Measurements from ENCODE around the gene NTMT1. TPM values are rescaled to one million over a fixed set of nuclear protein-coding genes. Genes with fewer than 3 reads are reported as not detected.

NTMT1 gene
- total RNA-seq, 4 donors from 2014 or later: 20.3 to 33.3 (median 31.9) TPM

DNA sequence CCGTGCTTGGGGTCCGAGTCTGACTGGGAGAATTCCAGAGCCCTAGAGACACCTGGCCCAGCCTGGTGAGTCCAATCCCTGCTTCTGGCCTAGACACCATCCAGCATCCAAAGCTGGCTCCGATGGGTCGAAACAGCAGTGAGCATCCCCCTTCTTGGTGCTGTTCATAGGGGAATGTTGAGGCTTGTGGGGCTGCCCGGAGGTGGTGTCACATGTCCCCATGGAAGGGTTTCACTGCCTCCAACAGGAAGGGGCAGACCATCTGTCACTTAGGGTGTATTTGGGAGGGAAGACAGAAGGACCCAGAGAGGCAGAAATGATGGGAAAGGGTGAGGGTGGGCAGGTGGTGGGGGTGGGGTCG is 19.0 kb upstream of the NTMT1 start:
- Histone ChIP-seq H3K27ac (replicated peaks in 1 of 4) (peak overlapping the region; percentile 89 to 95 (median 90)), H3K4me3 (no peak overlapping the region), H3K36me3 (no peaks in the 10 kb centered on the region), H3K9me3 (no peaks in the 10 kb centered on the region), H3K27me3 (no peaks in the 10 kb centered on the region), H3K4me1 (peaks cover 43 to 61% (median 55%) of the 10 kb centered on the region in 4 donors)
- no peak for DNase-seq (ENCODE audit: extremely low spot score)
- intact Hi-C loops (cut with DNase I): loop anchor here (5.0 kb wide), 2 partner anchors 105 to 125 kb away; no protein-coding TSS in a partner anchor
- TF ChIP-seq POLR2A (IDR thresholded peaks at IDR 0.05; ENCODE audit: low read depth) (no peak), POLR2AphosphoS5 (IDR thresholded peaks at IDR 0.05) (no peak), EP300 (IDR thresholded peaks at IDR 0.05) (no peak)
- TF ChIP-seq, protein P1, sequence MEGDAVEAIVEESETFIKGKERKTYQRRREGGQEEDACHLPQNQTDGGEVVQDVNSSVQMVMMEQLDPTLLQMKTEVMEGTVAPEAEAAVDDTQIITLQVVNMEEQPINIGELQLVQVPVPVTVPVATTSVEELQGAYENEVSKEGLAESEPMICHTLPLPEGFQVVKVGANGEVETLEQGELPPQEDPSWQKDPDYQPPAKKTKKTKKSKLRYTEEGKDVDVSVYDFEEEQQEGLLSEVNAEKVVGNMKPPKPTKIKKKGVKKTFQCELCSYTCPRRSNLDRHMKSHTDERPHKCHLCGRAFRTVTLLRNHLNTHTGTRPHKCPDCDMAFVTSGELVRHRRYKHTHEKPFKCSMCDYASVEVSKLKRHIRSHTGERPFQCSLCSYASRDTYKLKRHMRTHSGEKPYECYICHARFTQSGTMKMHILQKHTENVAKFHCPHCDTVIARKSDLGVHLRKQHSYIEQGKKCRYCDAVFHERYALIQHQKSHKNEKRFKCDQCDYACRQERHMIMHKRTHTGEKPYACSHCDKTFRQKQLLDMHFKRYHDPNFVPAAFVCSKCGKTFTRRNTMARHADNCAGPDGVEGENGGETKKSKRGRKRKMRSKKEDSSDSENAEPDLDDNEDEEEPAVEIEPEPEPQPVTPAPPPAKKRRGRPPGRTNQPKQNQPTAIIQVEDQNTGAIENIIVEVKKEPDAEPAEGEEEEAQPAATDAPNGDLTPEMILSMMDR (IDR thresholded peaks at IDR 0.05): no peak
- WGBS: 25% methylated on average over 2 of the region's 6 CpGs

DNA sequence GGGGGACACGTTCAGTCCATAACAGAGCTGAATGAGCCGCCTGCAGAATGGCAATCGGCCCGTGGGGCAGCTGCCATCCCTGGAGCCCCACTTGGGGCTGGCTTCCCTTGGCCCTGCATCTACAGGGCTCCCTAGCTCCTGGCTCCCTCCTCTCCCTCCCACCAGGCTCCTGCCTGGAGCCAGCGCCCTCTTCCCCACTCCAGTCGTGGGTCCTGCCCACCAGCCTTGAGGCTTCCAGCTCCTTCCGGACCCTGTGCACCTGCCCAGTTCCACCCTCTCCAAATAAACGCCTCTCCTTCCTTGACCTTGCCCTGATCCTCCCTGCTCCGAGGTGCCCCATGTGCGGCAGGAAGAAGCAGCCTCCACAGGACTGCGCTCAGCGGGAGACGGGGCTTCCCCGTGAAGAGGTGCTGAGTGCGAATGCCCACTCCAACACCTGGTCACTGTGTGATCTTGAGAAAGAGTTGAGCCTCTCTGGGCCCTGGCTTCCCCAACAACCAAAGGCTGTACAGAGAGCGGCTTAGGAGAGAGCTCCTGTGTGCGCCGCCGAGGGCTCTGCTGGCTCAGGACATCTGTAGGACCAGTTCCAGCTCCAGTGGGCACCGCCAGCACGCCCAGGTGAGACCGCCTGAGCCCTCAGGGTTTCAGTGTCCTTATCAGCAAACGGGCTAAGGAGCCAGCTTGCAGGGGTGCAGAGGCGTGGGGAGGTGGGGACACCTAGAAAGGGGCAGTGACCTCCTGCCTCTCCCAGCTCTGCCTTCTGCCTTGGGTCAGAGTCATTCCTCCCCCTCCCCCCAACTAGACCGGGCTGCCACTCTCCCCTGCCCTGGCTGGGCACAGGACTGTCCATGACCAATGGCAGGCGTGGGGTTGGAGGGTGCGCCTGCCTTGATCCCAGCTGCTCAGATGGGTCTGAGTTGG is 17.1 kb upstream of the NTMT1 start:
- intact Hi-C loops (cut with DNase I): loop anchor here (5.0 kb wide), 2 partner anchors 107 to 127 kb away; no protein-coding TSS in a partner anchor
- Histone ChIP-seq H3K9me3 (no peaks in the 10 kb centered on the region), H3K27me3 (no peaks in the 10 kb centered on the region), H3K36me3 (no peaks in the 10 kb centered on the region), H3K4me3 (no peak overlapping the region), H3K4me1 (peaks cover 43 to 66% (median 53%) of the 10 kb centered on the region in 4 donors), H3K27ac (replicated peaks in 1 of 4) (peak overlapping the region; percentile 89 to 95 (median 90))
- DNase-seq (ENCODE audit: extremely low spot score): no peak
- WGBS: 91% methylated on average over 17 of the region's 27 CpGs
- TF ChIP-seq POLR2A (IDR thresholded peaks at IDR 0.05; ENCODE audit: low read depth): no peak
- no peak for TF ChIP-seq EP300 (IDR thresholded peaks at IDR 0.05)
- TF ChIP-seq POLR2AphosphoS5 (IDR thresholded peaks at IDR 0.05): no peak
- TF ChIP-seq, protein P1 (IDR thresholded peaks at IDR 0.05): no peak

DNA sequence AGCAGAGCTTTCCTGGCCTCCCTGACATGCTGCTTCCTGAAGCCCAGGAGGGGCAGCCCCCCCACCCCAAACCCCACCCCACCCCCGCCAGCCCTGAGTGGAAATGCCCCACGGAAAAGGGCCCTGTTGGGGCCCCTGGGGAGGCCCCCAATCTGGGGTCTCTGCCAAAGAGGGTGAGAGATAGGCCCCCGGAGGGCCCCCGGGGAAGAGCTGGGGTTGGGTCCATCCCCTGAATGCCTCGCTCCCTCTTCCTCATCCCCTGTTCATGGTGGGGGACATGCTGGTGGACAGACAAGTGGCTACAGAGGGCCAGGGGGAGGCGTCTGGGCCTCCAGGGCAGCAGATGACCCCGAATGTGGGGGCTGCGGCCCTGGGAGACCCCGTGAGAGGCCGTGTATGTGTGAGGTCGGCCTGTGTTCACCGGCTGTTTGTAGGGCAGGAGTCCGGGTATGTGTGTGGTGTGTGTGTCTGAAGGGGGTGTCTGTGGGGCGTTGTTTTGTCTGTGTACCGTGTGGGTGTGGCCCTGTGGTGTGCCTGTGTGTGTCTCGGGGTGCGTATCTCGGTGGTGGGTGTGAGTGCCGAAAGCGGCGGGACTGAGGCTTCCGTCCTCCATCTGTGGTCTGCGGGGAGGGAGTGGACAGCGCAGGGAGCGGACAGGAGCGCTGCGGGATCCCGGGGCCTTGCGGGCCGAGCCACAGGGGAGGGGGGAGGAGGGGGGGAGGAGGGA is 16.3 kb upstream of the NTMT1 start:
- Histone ChIP-seq H3K4me1 (peaks cover 43 to 66% (median 54%) of the 10 kb centered on the region in 4 donors), H3K4me3 (peak overlapping the region; percentile 66 to 84 (median 76)), H3K9me3 (no peaks in the 10 kb centered on the region), H3K27ac (replicated peaks in 1 of 4) (peak overlapping the region; percentile 89 to 95 (median 90)), H3K36me3 (no peaks in the 10 kb centered on the region), H3K27me3 (no peaks in the 10 kb centered on the region)
- intact Hi-C loops (cut with DNase I): loop anchor here (1.0 to 5.0 kb wide), 5 partner anchors 107 to 470 kb away; no protein-coding TSS in a partner anchor
- TF ChIP-seq POLR2A (IDR thresholded peaks at IDR 0.05; ENCODE audit: low read depth): no peak
- no peak for TF ChIP-seq POLR2AphosphoS5 (IDR thresholded peaks at IDR 0.05)
- TF ChIP-seq, protein P1 (IDR thresholded peaks at IDR 0.05): no peak
- TF ChIP-seq EP300 (IDR thresholded peaks at IDR 0.05): no peak
- 34% methylated on average over 16 of the region's 30 CpGs for WGBS
- DNase-seq (ENCODE audit: extremely low spot score): no peak

DNA sequence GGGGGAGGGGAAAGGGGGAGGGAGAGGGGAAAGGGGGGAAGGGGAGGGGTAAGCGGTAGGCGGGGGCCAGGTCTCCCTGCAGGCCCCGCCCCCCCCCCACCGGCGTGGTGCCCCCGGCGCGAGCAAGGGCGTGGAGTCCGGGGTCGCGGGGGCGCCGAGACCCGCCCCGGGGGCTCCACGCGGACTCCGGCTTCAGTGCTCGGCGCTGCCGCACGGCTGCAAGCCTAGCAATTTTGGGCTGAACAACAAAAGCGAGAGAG is 15.8 kb upstream of the NTMT1 start:
- DNase-seq (ENCODE audit: extremely low spot score): no peak
- Histone ChIP-seq H3K9me3 (no peaks in the 10 kb centered on the region), H3K4me3 (peak overlapping the region; percentile 66 to 84 (median 76)), H3K27ac (replicated peaks in 1 of 4) (peak overlapping the region; percentile 89 to 95 (median 90)), H3K4me1 (peaks cover 43 to 66% (median 54%) of the 10 kb centered on the region in 4 donors), H3K27me3 (no peaks in the 10 kb centered on the region), H3K36me3 (no peaks in the 10 kb centered on the region)
- TF ChIP-seq POLR2A (IDR thresholded peaks at IDR 0.05; ENCODE audit: low read depth) (no peak), EP300 (IDR thresholded peaks at IDR 0.05) (no peak), POLR2AphosphoS5 (IDR thresholded peaks at IDR 0.05) (no peak)
- TF ChIP-seq, protein P1 (IDR thresholded peaks at IDR 0.05): no peak
- intact Hi-C loops (cut with DNase I): loop anchor here (1.0 to 5.0 kb wide), 3 partner anchors 288 to 471 kb away; no protein-coding TSS in a partner anchor
- WGBS: 2% methylated on average over 17 of the region's 24 CpGs

All from esophagus muscularis mucosa (tissue), 4 donors.